Measurements from ENCODE around the gene MST1. TPM values are rescaled to one million over a fixed set of nuclear protein-coding genes. Genes with fewer than 3 reads are reported as not detected.

The MST1 gene
- total RNA-seq, 1 donor from 2014 or later: 23.7 TPM

DNA sequence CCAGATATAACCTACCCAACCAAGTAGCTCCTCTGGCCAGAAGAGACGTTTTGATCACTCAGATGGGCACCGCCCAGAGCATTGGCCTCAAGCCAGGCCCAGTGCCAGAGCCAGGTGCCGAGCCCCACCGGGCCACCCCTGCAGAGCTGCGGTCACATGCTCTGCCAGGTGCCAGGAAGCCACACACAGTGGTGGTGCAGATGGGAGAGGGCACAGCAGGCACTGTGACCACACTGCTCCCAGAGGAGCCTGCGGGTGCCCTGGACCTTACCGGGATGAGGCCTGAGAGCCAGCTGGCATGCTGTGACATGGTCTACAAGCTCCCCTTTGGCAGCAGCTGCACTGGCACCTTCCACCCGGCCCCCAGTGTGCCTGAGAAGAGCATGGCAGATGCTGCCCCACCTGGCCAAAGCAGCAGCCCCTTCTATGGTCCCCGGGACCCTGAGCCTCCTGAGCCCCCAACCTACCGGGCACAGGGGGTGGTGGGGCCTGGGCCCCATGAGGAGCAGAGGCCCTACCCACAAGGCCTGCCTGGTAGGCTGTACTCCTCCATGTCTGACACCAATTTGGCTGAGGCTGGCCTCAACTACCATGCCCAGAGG, 34.2 kb downstream of the MST1 start:
- H3K36me3 ChIP-seq: no peaks in the 10 kb centered on the region
- H3K27ac ChIP-seq: no peak overlapping the region
- ATAC-seq (no peak), DNase-seq (no peak)
- intact Hi-C loops (cut with DNase I): no loop called here
- H3K9me3 ChIP-seq: no peaks in the 10 kb centered on the region
- no peak overlapping the region for H3K4me3 ChIP-seq
- TF ChIP-seq, protein P1, sequence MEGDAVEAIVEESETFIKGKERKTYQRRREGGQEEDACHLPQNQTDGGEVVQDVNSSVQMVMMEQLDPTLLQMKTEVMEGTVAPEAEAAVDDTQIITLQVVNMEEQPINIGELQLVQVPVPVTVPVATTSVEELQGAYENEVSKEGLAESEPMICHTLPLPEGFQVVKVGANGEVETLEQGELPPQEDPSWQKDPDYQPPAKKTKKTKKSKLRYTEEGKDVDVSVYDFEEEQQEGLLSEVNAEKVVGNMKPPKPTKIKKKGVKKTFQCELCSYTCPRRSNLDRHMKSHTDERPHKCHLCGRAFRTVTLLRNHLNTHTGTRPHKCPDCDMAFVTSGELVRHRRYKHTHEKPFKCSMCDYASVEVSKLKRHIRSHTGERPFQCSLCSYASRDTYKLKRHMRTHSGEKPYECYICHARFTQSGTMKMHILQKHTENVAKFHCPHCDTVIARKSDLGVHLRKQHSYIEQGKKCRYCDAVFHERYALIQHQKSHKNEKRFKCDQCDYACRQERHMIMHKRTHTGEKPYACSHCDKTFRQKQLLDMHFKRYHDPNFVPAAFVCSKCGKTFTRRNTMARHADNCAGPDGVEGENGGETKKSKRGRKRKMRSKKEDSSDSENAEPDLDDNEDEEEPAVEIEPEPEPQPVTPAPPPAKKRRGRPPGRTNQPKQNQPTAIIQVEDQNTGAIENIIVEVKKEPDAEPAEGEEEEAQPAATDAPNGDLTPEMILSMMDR (IDR thresholded peaks at IDR 0.05): no peak
- H3K27me3 ChIP-seq: no peaks in the 10 kb centered on the region
- no peaks in the 10 kb centered on the region for H3K4me1 ChIP-seq

DNA sequence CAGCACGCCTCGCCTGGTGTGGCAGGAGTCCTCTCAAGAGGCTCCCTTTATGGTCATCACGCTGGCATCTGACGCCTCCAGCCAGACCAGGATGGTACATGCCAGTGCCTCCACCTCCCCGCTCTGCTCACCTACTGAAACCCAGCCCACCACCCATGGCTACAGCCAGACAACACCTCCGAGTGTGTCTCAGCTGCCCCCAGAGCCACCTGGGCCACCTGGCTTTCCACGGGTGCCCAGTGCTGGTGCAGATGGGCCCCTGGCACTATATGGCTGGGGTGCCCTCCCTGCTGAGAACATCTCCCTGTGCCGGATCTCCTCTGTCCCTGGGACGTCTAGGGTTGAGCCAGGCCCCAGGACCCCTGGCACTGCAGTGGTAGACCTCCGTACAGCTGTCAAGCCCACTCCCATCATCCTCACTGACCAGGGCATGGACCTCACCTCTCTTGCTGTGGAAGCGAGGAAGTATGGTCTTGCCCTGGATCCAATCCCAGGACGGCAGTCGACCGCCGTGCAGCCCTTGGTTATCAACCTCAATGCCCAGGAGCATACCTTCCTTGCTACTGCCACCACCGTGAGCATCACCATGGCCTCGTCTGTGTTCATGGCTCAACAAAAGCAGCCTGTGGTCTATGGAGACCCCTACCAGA, 35.0 kb downstream of the MST1 start:
- no peak overlapping the region for H3K4me3 ChIP-seq
- H3K9me3 ChIP-seq: no peaks in the 10 kb centered on the region
- DNase-seq (no peak), ATAC-seq (no peak)
- intact Hi-C loops (cut with DNase I): no loop called here
- TF ChIP-seq, protein P1 (IDR thresholded peaks at IDR 0.05): no peak
- no peaks in the 10 kb centered on the region for H3K4me1 ChIP-seq
- H3K27me3 ChIP-seq: no peaks in the 10 kb centered on the region
- H3K27ac ChIP-seq: no peak overlapping the region
- no peaks in the 10 kb centered on the region for H3K36me3 ChIP-seq

DNA sequence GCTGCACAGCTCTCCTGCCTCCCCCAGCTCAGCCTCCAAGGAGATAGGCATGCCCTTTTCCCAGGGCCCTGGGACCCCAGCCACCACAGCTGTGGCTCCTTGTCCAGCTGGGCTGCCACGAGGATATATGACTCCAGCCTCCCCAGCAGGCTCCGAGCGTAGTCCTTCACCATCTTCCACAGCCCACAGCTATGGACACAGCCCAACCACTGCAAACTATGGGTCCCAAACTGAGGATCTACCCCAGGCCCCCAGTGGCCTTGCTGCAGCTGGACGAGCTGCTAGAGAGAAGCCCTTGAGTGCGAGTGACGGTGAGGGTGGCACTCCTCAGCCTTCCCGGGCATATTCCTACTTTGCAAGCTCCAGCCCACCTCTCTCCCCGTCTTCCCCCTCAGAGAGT, 35.7 kb downstream of the MST1 start:
- Histone ChIP-seq H3K36me3 (no peaks in the 10 kb centered on the region), H3K4me1 (no peaks in the 10 kb centered on the region), H3K9me3 (no peaks in the 10 kb centered on the region), H3K4me3 (no peak overlapping the region), H3K27ac (no peak overlapping the region), H3K27me3 (no peaks in the 10 kb centered on the region)
- intact Hi-C loops (cut with DNase I): no loop called here
- no peak for ATAC-seq
- TF ChIP-seq, protein P1 (IDR thresholded peaks at IDR 0.05): no peak
- DNase-seq: no peak

DNA sequence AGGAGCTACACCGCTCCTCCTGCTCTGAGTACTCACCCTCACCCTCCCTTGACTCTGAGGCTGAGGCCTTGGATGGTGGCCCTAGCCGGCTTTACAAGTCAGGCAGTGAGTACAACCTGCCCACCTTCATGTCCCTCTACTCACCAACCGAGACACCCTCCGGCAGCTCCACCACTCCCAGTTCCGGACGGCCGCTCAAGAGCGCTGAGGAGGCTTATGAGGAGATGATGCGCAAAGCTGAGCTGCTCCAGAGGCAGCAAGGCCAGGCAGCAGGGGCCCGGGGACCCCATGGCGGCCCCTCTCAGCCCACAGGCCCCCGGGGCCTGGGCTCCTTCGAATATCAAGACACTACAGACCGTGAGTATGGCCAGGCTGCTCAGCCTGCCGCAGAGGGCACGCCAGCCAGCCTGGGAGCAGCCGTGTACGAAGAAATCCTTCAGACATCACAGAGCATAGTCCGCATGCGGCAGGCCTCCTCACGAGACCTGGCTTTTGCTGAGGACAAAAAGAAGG, 36.3 kb downstream of the MST1 start:
- H3K4me1 ChIP-seq: no peaks in the 10 kb centered on the region
- H3K4me3 ChIP-seq: no peak overlapping the region
- TF ChIP-seq, protein P1 (IDR thresholded peaks at IDR 0.05): no peak
- no peak overlapping the region for H3K27ac ChIP-seq
- no peaks in the 10 kb centered on the region for H3K9me3 ChIP-seq
- ATAC-seq (no peak), DNase-seq (no peak)
- no peaks in the 10 kb centered on the region for H3K36me3 ChIP-seq
- H3K27me3 ChIP-seq: no peaks in the 10 kb centered on the region
- intact Hi-C loops (cut with DNase I): no loop called here

DNA sequence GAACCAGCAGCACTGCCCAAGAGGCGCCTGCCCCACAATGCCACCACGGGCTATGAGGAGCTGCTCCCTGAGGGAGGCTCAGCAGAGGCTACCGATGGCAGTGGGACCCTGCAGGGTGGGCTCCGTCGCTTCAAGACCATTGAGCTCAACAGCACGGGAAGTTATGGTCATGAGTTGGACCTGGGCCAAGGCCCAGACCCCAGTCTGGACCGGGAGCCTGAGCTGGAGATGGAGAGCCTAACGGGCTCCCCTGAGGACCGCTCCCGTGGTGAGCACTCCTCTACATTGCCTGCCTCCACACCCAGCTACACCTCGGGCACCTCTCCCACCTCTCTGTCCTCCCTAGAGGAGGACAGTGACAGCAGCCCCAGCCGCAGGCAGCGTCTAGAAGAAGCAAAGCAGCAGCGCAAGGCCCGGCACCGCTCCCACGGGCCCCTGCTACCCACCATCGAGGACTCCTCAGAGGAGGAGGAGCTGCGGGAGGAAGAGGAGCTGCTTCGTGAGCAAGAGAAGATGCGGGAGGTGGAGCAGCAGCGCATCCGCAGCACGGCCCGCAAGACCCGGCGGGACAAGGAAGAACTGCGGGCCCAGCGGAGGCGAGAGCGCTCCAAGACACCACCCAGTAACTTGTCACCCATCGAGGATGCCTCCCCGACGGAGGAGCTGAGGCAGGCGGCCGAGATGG, 36.9 kb downstream of the MST1 start:
- no peak for DNase-seq
- TF ChIP-seq, protein P1 (IDR thresholded peaks at IDR 0.05): no peak

More for the DNA sequence above, 36.9 kb downstream of the MST1 start:
- Histone ChIP-seq H3K9me3 (no peaks in the 10 kb centered on the region), H3K36me3 (no peaks in the 10 kb centered on the region), H3K4me3 (no peak overlapping the region), H3K27me3 (no peaks in the 10 kb centered on the region), H3K4me1 (no peaks in the 10 kb centered on the region), H3K27ac (no peak overlapping the region)
- ATAC-seq: no peak
- intact Hi-C loops (cut with DNase I): no loop called here

Data from upper lobe of right lung (tissue), 1 donor.